Panc1 (cell line): ENCODE data around the gene RALGPS1.

Source experiments
- CTCF ChIP-seq: fragments of 450-650 bp; IDR thresholded peaks from 2 replicates; pipeline ENCODE4 v1.5.1; 2017; ENCODE audit warnings: mild to moderate bottlenecking
- POLR2AphosphoS5 ChIP-seq: IDR thresholded peaks from 2 replicates; pipeline ENCODE4 v1.6.1; 2012; ENCODE audit warnings: mild to moderate bottlenecking, low read depth, low read length, moderate library complexity
- SIN3A ChIP-seq: IDR thresholded peaks from 2 replicates; pipeline ENCODE4 v1.6.1; 2012; ENCODE audit warnings: low read depth, mild to moderate bottlenecking, low read length, moderate library complexity, borderline replicate concordance; ENCODE audit not compliant: insufficient read depth
- TCF7L2 ChIP-seq: IDR thresholded peaks from 2 replicates; pipeline ENCODE4 v1.6.1; 2011; ENCODE audit warnings: mild to moderate bottlenecking, low read depth, low read length, inconsistent platforms
- TF ChIP-seq, protein P1 (sequence below), 2 experiments: IDR thresholded peaks; 2 replicates each; pipeline ENCODE4 v1.6.1; 2011 to 2012; ENCODE audit warnings: low read depth in 2 of 2, control low read depth in 1 of 2, low read length in 1 of 2, mild to moderate bottlenecking in 1 of 2, moderate library complexity in 1 of 2; ENCODE audit not compliant: insufficient read depth in 1 of 2

- TF ChIP-seq POLR2AphosphoS5 (no peak), CTCF (no peak), SIN3A (no peak), TCF7L2 (no peak)
- TF ChIP-seq, protein P1, sequence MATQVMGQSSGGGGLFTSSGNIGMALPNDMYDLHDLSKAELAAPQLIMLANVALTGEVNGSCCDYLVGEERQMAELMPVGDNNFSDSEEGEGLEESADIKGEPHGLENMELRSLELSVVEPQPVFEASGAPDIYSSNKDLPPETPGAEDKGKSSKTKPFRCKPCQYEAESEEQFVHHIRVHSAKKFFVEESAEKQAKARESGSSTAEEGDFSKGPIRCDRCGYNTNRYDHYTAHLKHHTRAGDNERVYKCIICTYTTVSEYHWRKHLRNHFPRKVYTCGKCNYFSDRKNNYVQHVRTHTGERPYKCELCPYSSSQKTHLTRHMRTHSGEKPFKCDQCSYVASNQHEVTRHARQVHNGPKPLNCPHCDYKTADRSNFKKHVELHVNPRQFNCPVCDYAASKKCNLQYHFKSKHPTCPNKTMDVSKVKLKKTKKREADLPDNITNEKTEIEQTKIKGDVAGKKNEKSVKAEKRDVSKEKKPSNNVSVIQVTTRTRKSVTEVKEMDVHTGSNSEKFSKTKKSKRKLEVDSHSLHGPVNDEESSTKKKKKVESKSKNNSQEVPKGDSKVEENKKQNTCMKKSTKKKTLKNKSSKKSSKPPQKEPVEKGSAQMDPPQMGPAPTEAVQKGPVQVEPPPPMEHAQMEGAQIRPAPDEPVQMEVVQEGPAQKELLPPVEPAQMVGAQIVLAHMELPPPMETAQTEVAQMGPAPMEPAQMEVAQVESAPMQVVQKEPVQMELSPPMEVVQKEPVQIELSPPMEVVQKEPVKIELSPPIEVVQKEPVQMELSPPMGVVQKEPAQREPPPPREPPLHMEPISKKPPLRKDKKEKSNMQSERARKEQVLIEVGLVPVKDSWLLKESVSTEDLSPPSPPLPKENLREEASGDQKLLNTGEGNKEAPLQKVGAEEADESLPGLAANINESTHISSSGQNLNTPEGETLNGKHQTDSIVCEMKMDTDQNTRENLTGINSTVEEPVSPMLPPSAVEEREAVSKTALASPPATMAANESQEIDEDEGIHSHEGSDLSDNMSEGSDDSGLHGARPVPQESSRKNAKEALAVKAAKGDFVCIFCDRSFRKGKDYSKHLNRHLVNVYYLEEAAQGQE (IDR thresholded peaks at IDR 0.05; ENCODE audit: insufficient read depth in 1 of 2, low read depth in 2 of 2, low read length in 1 of 2), result no peak
Measured at GRCh38 chr9:127020036-127020801, 105.6 kb downstream of the RALGPS1 start.
